Neural crest cell (in vitro differentiated cells): Measurements from ENCODE around the gene PRDX3. TPM values are rescaled to one million over a fixed set of nuclear protein-coding genes. Genes with fewer than 3 reads are reported as not detected.

Source experiments
- DNase-seq: peaks from one replicate; pipeline ENCODE4 v3.0.0; 2021; ENCODE audit warnings: low read depth, mixed read lengths, low spot score
- H3K27ac Mint-ChIP-seq: one replicate; pipeline ENCODE4 v1.8.0; 2021; ENCODE audit warnings: mild to moderate bottlenecking, mixed read lengths; ENCODE audit not compliant: unreplicated experiment
- H3K27me3 Mint-ChIP-seq: 2 replicates; pipeline ENCODE4 v1.8.0; 2021; ENCODE audit warnings: low read depth, mild to moderate bottlenecking, mixed read lengths
- H3K36me3 Mint-ChIP-seq: 2 replicates; pipeline ENCODE4 v1.8.0; 2021; ENCODE audit warnings: low read depth, mild to moderate bottlenecking, mixed read lengths
- H3K4me1 Mint-ChIP-seq: 2 replicates; pipeline ENCODE4 v1.8.0; 2021; ENCODE audit warnings: mixed read lengths
- H3K4me3 Mint-ChIP-seq: one replicate; pipeline ENCODE4 v1.8.0; 2021; ENCODE audit warnings: mild to moderate bottlenecking, mixed read lengths
- H3K9me3 Mint-ChIP-seq: 2 replicates; pipeline ENCODE4 v1.8.0; 2021; ENCODE audit warnings: mixed read lengths
- CTCF ChIP-seq: fragments of 200-600 bp; sonication (generic); conservative IDR thresholded peaks from 2 replicates; pipeline ENCODE4 v1.5.0; 2021; ENCODE audit warnings: antibody characterized with exemption, mild to moderate bottlenecking
- total RNA-seq: library from RNA; stranded (reverse); gene quantifications from 2 replicates; pipeline ENCODE4 v1.2.1, GENCODE V29; 2021

The PRDX3 gene
- total RNA-seq, 1 donor from 2014 or later = 144 TPM

GRCh38 chr10:119209035-119209735, 30.6 kb upstream of the PRDX3 start:
- peak; percentile 73 for DNase-seq
- Mint-ChIP-seq H3K27ac (no peak overlapping the region), H3K4me1 (peaks cover 67% of the 10 kb centered on the region), H3K9me3 (no peaks in the 10 kb centered on the region), H3K27me3 (no peaks in the 10 kb centered on the region), H3K4me3 (peak overlapping the region; percentile 90), H3K36me3 (no peaks in the 10 kb centered on the region)
- peak; percentile 84 for TF ChIP-seq CTCF

GRCh38 chr10:119208553-119208940, 29.9 kb upstream of the PRDX3 start:
- no peak for DNase-seq
- Mint-ChIP-seq H3K4me1 (peaks cover 65% of the 10 kb centered on the region), H3K36me3 (no peaks in the 10 kb centered on the region), H3K9me3 (no peaks in the 10 kb centered on the region), H3K27ac (no peak overlapping the region), H3K27me3 (no peaks in the 10 kb centered on the region), H3K4me3 (peak overlapping the region; percentile 90)
- no peak for TF ChIP-seq CTCF

- no peaks in the 10 kb centered on the region for H3K36me3 Mint-ChIP-seq
- H3K27me3 Mint-ChIP-seq = no peaks in the 10 kb centered on the region
- peak overlapping the region; percentile 90 for H3K4me3 Mint-ChIP-seq
- peak overlapping the region; percentile 1 for H3K27ac Mint-ChIP-seq
- TF ChIP-seq CTCF = no peak
- peak; percentile 53 for DNase-seq
- no peaks in the 10 kb centered on the region for H3K9me3 Mint-ChIP-seq
- peaks cover 70% of the 10 kb centered on the region for H3K4me1 Mint-ChIP-seq
Measured at GRCh38 chr10:119207713-119208552, 29.3 kb upstream of the PRDX3 start.

- Mint-ChIP-seq H3K27ac (peak within 1 kb of the TSS; percentile 98), H3K36me3 (no peaks in the 10 kb centered on the region), H3K27me3 (no peaks in the 10 kb centered on the region), H3K4me1 (peaks cover 70% of the 10 kb centered on the region), H3K4me3 (peak within 1 kb of the TSS; percentile 94), H3K9me3 (no peaks in the 10 kb centered on the region)
- no peak for TF ChIP-seq CTCF
- peak; percentile 85 for DNase-seq
Measured at GRCh38 chr10:119207366-119207666, 28.7 kb upstream of the PRDX3 start, which contains the start of gene GRK5. Gene GRK5, plus strand, starts transcription at chr10:119207571. Its CDS starts 347 bp downstream, at chr10:119207918.

- Mint-ChIP-seq H3K36me3 (no peaks in the 10 kb centered on the region), H3K9me3 (no peaks in the 10 kb centered on the region), H3K4me1 (peaks cover 64% of the 10 kb centered on the region), H3K27ac (peak overlapping the region; percentile 98), H3K27me3 (no peaks in the 10 kb centered on the region), H3K4me3 (peak overlapping the region; percentile 94)
- TF ChIP-seq CTCF = peak; percentile 86
- peak; percentile 77 for DNase-seq
Measured at GRCh38 chr10:119206603-119207365, 28.2 kb upstream of the PRDX3 start.
